Caki2 (cell line): ENCODE data around the gene SRRT. TPM values are rescaled to one million over a fixed set of nuclear protein-coding genes. Genes with fewer than 3 reads are reported as not detected.
"Not testable (repeated sequence)": the region's sequence is repeated elsewhere in the genome, so short reads cannot be mapped to it uniquely, and the experiment has no call there.

ENCODE experiments used
- DNase-seq: peaks from one replicate; pipeline ENCODE4 v3.0.0-alpha.2; 2015; ENCODE audit warnings: low read depth
- in situ Hi-C: cut with HindIII; loops from 2 replicates; pipeline ENCODE4 v1.10.0; 2016; ENCODE audit warnings: low sequenced_read_pairs, low pct_unique_long_range_greater_than_20kb, mixed read lengths
- total RNA-seq: library from RNA; depleted of rRNA; stranded (reverse); fragments of >200 nt; shearing (Covaris generic); gene quantifications from 2 replicates; pipeline ENCODE4 v1.2.3, GENCODE V29; 2014; ENCODE audit warnings: low replicate concordance; rRNA removed

SRRT gene
- total RNA-seq, 1 experiment from 2014 or later: 72.5 TPM

- in situ Hi-C loops: no loop called here
- no peak for DNase-seq
Measured at GRCh38 chr7:100914208-100914878, 39.4 kb downstream of the SRRT start.

GRCh38 chr7:100914879-100915447, 40.1 kb downstream of the SRRT start:
- in situ Hi-C loops: no loop called here
- peak; percentile 43 for DNase-seq

- in situ Hi-C loops, DNase-seq: not testable (repeated sequence)
Measured at GRCh38 chr7:100919335-100919734, 44.4 kb downstream of the SRRT start.

- in situ Hi-C loops, DNase-seq: not testable (repeated sequence)
Measured at GRCh38 chr7:100919779-100920437, 45.0 kb downstream of the SRRT start.

- in situ Hi-C loops: no loop called here
- no peak for DNase-seq
Measured at GRCh38 chr7:100921039-100921438, 46.1 kb downstream of the SRRT start.

- in situ Hi-C loops, DNase-seq: not testable (repeated sequence)
Measured at GRCh38 chr7:100923616-100924015, 48.7 kb downstream of the SRRT start.

- no peak for DNase-seq
- in situ Hi-C loops: no loop called here
Measured at GRCh38 chr7:100929808-100930174, 54.9 kb downstream of the SRRT start.

GRCh38 chr7:100933734-100934133, 58.8 kb downstream of the SRRT start:
- in situ Hi-C loops: no loop called here
- DNase-seq: peak; percentile 33

GRCh38 chr7:100935381-100935780, 60.5 kb downstream of the SRRT start:
- in situ Hi-C loops, DNase-seq: not testable (repeated sequence)

GRCh38 chr7:100936167-100936566, 61.3 kb downstream of the SRRT start:
- in situ Hi-C loops, DNase-seq: not testable (repeated sequence)

Other genes with a start within 250 kb of the SRRT start
- gene TFR2, start 233.6 kb upstream of the SRRT start, total RNA-seq: 0.27 TPM in 1 of 2 replicates, not detected in the other
- gene ACTL6B, start 218.7 kb upstream of the SRRT start, total RNA-seq: not detected in 2 replicates
- gene GNB2, start 201.4 kb upstream of the SRRT start, total RNA-seq: 116 and 179 TPM in 2 replicates
- 9.6 and 10.6 TPM in 2 replicates for gene GIGYF1, start 180.9 kb upstream of the SRRT start, total RNA-seq
- 109 and 126 TPM in 2 replicates for gene POP7, start 169.0 kb upstream of the SRRT start, total RNA-seq
- gene EPO, start 154.6 kb upstream of the SRRT start, total RNA-seq: not detected in 2 replicates
- gene ZAN, start 141.5 kb upstream of the SRRT start, total RNA-seq: not detected in 2 replicates
- 31.9 and 43.6 TPM in 2 replicates for gene EPHB4, start 47.6 kb upstream of the SRRT start, total RNA-seq
- 16.5 and 19.8 TPM in 2 replicates for gene SLC12A9, start 22.4 kb upstream of the SRRT start, total RNA-seq
- gene TRIP6, start 7.7 kb upstream of the SRRT start, total RNA-seq: 234 and 286 TPM in 2 replicates
- 7.4 and 11.8 TPM in 2 replicates for gene UFSP1, start 14.6 kb downstream of the SRRT start, total RNA-seq
- not detected in 2 replicates for gene ACHE, start 20.8 kb downstream of the SRRT start, total RNA-seq
- 0.20 TPM in 1 of 2 replicates, not detected in the other for gene MUC3A, start 74.4 kb downstream of the SRRT start, total RNA-seq
- 1.3 TPM in 1 of 2 replicates, not detected in the other for gene MUC12, start 94.5 kb downstream of the SRRT start, total RNA-seq
- not detected in 2 replicates for gene MUC17, start 145.0 kb downstream of the SRRT start, total RNA-seq
- 4.1 and 6.8 TPM in 2 replicates for gene TRIM56, start 210.4 kb downstream of the SRRT start, total RNA-seq